ENCODE results near the gene TMEM80. TPM values are rescaled to one million over a fixed set of nuclear protein-coding genes. Genes with fewer than 3 reads are reported as not detected.

Gene TMEM80
- total and polyA plus RNA-seq, 9 of the 15 experiments (the other 6 are each of a cell fraction or from before 2014, with no cell fraction given): 5.1 to 30.1 (median 12.4) TPM

DNA sequence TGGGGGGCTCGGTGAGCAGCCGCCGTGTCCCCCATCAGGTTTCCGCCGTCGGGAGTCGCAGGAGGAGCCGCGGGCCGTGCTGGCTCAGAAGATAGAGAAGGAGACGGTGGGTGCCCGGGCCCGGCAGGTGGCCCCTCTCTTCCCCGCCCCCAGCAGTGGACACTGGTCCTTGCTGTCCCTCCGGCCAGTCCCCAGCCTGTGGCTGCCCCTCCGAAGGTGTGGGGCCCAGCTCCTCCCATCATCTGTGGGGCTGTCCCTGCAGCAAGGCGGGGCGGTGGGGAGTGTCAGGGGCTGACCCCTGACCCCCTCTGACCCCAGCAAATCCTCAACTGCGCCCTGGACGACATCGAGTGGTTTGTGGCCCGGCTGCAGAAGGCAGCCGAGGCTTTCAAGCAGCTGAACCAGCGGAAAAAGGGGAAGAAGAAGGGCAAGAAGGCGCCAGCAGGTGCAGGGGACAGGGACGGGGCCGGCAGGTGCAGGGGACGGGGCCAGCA, 25.7 kb downstream of the TMEM80 start:
- H3K9me3 ChIP-seq (replicated peaks; ENCODE audit: control insufficient read depth, insufficient read depth, low read depth, low read length): no peaks in the 10 kb centered on the region
- no peaks in the 10 kb centered on the region for H3K9me1 ChIP-seq (ENCODE audit: control insufficient read depth, insufficient read depth, low read length)
- no peak overlapping the region for H3K4me2 ChIP-seq (ENCODE audit: insufficient read depth, low read length)
- WGBS (ENCODE audit: insufficient coverage, low coverage, missing lambda C conversion rate): 4% methylated on average over 16 of the region's 28 CpGs
- in situ Hi-C loops (cut with MboI) (no loop called here), intact Hi-C loops (cut with micrococcal nuclease) (no loop called here)
- no TSS peak for BruUV-seq (replicated peaks)
- peaks cover 13 to 65% of the 10 kb centered on the region in 2 experiments for H3K4me1 ChIP-seq (replicated peaks in 1 of 2; ENCODE audit: control insufficient read depth in 2 of 2, insufficient read depth in 2 of 2, low read length in 2 of 2)
- POLR2A ChIA-PET: interaction anchor here (0.6 to 1.4 kb wide), 3 partner anchors 17 to 56 kb away, joined by 3 to 6 read pairs (median 3); partner anchors contain the start of gene TMEM80
- H2AFZ ChIP-seq (ENCODE audit: low read depth, low read length): no peak overlapping the region
- ATAC-seq: no peak
- TF ChIP-seq POLR2G (IDR thresholded peaks at IDR 0.05; ENCODE audit: low read depth, low read length): 0 out of 2 replicates have a peak, but pooled peaks have one; percentile 8
- peak; percentile 13; the same call in 1 of the 2 replicates for TF ChIP-seq ZBTB7A (IDR thresholded peaks at IDR 0.05; ENCODE audit: borderline replicate concordance, control insufficient read depth, low read depth, low read length)
- TF ChIP-seq NCOA1 (IDR thresholded peaks at IDR 0.05; ENCODE audit: low read depth): no peak
- TF ChIP-seq, protein P1, sequence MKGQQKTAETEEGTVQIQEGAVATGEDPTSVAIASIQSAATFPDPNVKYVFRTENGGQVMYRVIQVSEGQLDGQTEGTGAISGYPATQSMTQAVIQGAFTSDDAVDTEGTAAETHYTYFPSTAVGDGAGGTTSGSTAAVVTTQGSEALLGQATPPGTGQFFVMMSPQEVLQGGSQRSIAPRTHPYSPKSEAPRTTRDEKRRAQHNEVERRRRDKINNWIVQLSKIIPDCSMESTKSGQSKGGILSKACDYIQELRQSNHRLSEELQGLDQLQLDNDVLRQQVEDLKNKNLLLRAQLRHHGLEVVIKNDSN (CRISPR knock-in tag; IDR thresholded peaks at IDR 0.05): no peak
- no peak for TF ChIP-seq NR2C1 (IDR thresholded peaks at IDR 0.05)
- TF ChIP-seq NR2C1 (tag; IDR thresholded peaks at IDR 0.05): 0 out of 2 replicates have a peak, but pooled peaks have one; percentile 10
- TF ChIP-seq, protein P2, sequence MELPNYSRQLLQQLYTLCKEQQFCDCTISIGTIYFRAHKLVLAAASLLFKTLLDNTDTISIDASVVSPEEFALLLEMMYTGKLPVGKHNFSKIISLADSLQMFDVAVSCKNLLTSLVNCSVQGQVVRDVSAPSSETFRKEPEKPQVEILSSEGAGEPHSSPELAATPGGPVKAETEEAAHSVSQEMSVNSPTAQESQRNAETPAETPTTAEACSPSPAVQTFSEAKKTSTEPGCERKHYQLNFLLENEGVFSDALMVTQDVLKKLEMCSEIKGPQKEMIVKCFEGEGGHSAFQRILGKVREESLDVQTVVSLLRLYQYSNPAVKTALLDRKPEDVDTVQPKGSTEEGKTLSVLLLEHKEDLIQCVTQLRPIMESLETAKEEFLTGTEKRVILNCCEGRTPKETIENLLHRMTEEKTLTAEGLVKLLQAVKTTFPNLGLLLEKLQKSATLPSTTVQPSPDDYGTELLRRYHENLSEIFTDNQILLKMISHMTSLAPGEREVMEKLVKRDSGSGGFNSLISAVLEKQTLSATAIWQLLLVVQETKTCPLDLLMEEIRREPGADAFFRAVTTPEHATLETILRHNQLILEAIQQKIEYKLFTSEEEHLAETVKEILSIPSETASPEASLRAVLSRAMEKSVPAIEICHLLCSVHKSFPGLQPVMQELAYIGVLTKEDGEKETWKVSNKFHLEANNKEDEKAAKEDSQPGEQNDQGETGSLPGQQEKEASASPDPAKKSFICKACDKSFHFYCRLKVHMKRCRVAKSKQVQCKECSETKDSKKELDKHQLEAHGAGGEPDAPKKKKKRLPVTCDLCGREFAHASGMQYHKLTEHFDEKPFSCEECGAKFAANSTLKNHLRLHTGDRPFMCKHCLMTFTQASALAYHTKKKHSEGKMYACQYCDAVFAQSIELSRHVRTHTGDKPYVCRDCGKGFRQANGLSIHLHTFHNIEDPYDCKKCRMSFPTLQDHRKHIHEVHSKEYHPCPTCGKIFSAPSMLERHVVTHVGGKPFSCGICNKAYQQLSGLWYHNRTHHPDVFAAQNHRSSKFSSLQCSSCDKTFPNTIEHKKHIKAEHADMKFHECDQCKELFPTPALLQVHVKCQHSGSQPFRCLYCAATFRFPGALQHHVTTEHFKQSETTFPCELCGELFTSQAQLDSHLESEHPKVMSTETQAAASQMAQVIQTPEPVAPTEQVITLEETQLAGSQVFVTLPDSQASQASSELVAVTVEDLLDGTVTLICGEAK (IDR thresholded peaks at IDR 0.05): no peak
- TF ChIP-seq, protein P2 (CRISPR knock-in tag; IDR thresholded peaks at IDR 0.05): no peak
- no peak for TF ChIP-seq SMAD3 (CRISPR knock-in tag; conservative IDR thresholded peaks at IDR 0.05)
- no peak for TF ChIP-seq ZNF347 (CRISPR knock-in tag; IDR thresholded peaks at IDR 0.05; ENCODE audit: low read depth)
- H3K36me3 ChIP-seq (ENCODE audit: control insufficient read depth, insufficient read depth, low read length): no peaks in the 10 kb centered on the region
- no peaks in the 10 kb centered on the region; the same call in 1 of the 2 replicates for H4K20me1 ChIP-seq (replicated peaks; ENCODE audit: control insufficient read depth, insufficient read depth, low read length)
- H3K27me3 ChIP-seq (ENCODE audit: control insufficient read depth in 2 of 2, insufficient read depth in 2 of 2, low read length in 2 of 2): no peaks in the 10 kb centered on the region; a peak in 1 of 5 replicates
- CTCF ChIA-PET (ENCODE audit: low intra/inter-chr PET ratio): no interaction called here
- no peak for DNase-seq (ENCODE audit: extremely low read depth in 1 of 4, low spot score in 3 of 4)
- H3K27ac ChIP-seq (ENCODE audit: extremely low read depth, low read depth, low read length): no peak overlapping the region
- FAIRE-seq: no peak
- peak overlapping the region in 1 of 2 experiments; percentile 52; a peak in 2 of 4 replicates for H3K9ac ChIP-seq (ENCODE audit: insufficient read depth in 1 of 2, low read depth in 2 of 2, low read length in 2 of 2)
- H3K79me2 ChIP-seq (ENCODE audit: control insufficient read depth, insufficient read depth, low read length): no peaks in the 10 kb centered on the region
- H3K4me3 ChIP-seq: no peak overlapping the region
